ENCODE results near the gene P2RY2. TPM values are rescaled to one million over a fixed set of nuclear protein-coding genes. Genes with fewer than 3 reads are reported as not detected.

The P2RY2 gene
- total and polyA plus RNA-seq, 2 experiments from 2014 or later = 0.63 to 1.6 TPM

DNA sequence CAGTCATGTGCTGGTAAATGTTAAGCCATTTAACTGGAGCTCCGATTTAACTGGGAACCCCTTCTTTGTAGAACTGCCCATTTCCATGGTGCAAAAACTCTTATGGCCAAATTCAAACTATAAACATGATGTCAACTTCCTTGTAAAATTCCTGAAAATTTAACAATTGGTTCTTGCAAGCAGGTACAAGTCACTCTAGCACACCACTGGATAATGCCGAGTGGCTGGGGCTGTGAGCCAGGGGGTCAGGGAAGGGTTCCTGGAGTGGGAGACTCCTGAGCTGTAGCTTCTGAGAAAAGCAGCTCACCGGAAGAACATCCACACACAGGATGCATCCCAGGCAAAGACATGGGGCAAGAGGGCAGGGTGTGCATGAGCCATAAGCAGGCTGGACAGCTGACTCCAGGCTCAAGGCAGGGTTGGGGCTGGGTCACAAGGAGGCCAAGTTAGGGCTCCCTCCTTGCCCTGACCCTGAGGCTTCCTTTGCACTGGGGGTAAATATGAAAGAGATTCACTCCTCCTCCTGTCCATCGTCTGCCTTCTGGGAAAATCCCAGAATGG lies 18.2 kb downstream of the P2RY2 start:
- no peaks in the 10 kb centered on the region for H3K36me3 Mint-ChIP-seq (ENCODE audit: low read depth)
- Histone ChIP-seq H3K79me2 (replicated peaks; ENCODE audit: insufficient read depth) (no peaks in the 10 kb centered on the region), H2AFZ (no peak overlapping the region), H3K4me3 (no peak overlapping the region), H3K4me1 (ENCODE audit: insufficient read depth) (no peaks in the 10 kb centered on the region), H3K36me3 (ENCODE audit: insufficient read depth) (no peaks in the 10 kb centered on the region), H3K9me2 (ENCODE audit: insufficient read depth) (no peaks in the 10 kb centered on the region), H3F3A (replicated peaks; ENCODE audit: low read depth) (no peaks in the 10 kb centered on the region), H3K4me2 (no peak overlapping the region), H3K27ac (ENCODE audit: low read depth) (no peak overlapping the region), H3K27me3 (ENCODE audit: insufficient read depth) (no peaks in the 10 kb centered on the region), H4K20me1 (replicated peaks; ENCODE audit: insufficient read depth) (no peaks in the 10 kb centered on the region)
- H3K27me3 Mint-ChIP-seq (ENCODE audit: insufficient read depth, low read depth, poor library complexity) = peaks cover 14% of the 10 kb centered on the region
- TF ChIP-seq, protein P1, sequence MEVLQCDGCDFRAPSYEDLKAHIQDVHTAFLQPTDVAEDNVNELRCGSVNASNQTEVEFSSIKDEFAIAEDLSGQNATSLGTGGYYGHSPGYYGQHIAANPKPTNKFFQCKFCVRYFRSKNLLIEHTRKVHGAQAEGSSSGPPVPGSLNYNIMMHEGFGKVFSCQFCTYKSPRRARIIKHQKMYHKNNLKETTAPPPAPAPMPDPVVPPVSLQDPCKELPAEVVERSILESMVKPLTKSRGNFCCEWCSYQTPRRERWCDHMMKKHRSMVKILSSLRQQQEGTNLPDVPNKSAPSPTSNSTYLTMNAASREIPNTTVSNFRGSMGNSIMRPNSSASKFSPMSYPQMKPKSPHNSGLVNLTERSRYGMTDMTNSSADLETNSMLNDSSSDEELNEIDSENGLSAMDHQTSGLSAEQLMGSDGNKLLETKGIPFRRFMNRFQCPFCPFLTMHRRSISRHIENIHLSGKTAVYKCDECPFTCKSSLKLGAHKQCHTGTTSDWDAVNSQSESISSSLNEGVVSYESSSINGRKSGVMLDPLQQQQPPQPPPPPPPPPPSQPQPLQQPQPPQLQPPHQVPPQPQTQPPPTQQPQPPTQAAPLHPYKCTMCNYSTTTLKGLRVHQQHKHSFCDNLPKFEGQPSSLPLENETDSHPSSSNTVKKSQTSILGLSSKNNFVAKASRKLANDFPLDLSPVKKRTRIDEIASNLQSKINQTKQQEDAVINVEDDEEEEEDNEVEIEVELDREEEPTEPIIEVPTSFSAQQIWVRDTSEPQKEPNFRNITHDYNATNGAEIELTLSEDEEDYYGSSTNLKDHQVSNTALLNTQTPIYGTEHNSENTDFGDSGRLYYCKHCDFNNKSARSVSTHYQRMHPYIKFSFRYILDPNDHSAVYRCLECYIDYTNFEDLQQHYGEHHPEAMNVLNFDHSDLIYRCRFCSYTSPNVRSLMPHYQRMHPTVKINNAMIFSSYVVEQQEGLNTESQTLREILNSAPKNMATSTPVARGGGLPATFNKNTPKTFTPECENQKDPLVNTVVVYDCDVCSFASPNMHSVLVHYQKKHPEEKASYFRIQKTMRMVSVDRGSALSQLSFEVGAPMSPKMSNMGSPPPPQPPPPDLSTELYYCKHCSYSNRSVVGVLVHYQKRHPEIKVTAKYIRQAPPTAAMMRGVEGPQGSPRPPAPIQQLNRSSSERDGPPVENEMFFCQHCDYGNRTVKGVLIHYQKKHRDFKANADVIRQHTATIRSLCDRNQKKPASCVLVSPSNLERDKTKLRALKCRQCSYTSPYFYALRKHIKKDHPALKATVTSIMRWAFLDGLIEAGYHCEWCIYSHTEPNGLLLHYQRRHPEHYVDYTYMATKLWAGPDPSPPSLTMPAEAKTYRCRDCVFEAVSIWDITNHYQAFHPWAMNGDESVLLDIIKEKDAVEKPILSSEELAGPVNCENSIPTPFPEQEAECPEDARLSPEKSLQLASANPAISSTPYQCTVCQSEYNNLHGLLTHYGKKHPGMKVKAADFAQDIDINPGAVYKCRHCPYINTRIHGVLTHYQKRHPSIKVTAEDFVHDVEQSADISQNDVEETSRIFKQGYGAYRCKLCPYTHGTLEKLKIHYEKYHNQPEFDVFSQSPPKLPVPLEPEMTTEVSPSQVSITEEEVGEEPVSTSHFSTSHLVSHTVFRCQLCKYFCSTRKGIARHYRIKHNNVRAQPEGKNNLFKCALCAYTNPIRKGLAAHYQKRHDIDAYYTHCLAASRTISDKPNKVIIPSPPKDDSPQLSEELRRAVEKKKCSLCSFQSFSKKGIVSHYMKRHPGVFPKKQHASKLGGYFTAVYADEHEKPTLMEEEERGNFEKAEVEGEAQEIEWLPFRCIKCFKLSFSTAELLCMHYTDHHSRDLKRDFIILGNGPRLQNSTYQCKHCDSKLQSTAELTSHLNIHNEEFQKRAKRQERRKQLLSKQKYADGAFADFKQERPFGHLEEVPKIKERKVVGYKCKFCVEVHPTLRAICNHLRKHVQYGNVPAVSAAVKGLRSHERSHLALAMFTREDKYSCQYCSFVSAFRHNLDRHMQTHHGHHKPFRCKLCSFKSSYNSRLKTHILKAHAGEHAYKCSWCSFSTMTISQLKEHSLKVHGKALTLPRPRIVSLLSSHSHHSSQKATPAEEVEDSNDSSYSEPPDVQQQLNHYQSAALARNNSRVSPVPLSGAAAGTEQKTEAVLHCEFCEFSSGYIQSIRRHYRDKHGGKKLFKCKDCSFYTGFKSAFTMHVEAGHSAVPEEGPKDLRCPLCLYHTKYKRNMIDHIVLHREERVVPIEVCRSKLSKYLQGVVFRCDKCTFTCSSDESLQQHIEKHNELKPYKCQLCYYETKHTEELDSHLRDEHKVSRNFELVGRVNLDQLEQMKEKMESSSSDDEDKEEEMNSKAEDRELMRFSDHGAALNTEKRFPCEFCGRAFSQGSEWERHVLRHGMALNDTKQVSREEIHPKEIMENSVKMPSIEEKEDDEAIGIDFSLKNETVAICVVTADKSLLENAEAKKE (CRISPR knock-in tag; IDR thresholded peaks at IDR 0.05) = no peak
- TF ChIP-seq, protein P2, sequence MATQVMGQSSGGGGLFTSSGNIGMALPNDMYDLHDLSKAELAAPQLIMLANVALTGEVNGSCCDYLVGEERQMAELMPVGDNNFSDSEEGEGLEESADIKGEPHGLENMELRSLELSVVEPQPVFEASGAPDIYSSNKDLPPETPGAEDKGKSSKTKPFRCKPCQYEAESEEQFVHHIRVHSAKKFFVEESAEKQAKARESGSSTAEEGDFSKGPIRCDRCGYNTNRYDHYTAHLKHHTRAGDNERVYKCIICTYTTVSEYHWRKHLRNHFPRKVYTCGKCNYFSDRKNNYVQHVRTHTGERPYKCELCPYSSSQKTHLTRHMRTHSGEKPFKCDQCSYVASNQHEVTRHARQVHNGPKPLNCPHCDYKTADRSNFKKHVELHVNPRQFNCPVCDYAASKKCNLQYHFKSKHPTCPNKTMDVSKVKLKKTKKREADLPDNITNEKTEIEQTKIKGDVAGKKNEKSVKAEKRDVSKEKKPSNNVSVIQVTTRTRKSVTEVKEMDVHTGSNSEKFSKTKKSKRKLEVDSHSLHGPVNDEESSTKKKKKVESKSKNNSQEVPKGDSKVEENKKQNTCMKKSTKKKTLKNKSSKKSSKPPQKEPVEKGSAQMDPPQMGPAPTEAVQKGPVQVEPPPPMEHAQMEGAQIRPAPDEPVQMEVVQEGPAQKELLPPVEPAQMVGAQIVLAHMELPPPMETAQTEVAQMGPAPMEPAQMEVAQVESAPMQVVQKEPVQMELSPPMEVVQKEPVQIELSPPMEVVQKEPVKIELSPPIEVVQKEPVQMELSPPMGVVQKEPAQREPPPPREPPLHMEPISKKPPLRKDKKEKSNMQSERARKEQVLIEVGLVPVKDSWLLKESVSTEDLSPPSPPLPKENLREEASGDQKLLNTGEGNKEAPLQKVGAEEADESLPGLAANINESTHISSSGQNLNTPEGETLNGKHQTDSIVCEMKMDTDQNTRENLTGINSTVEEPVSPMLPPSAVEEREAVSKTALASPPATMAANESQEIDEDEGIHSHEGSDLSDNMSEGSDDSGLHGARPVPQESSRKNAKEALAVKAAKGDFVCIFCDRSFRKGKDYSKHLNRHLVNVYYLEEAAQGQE (IDR thresholded peaks at IDR 0.05; ENCODE audit: unreplicated experiment) = no peak
- no peak for TF ChIP-seq EZH2phosphoT487 (IDR thresholded peaks at IDR 0.05; ENCODE audit: unreplicated experiment)
- TF ChIP-seq POLR2AphosphoS5 (IDR thresholded peaks at IDR 0.05; ENCODE audit: low read depth) = no peak
- no peak for TF ChIP-seq ZNF114 (CRISPR knock-in tag; IDR thresholded peaks at IDR 0.05)
- TF ChIP-seq, protein P3, sequence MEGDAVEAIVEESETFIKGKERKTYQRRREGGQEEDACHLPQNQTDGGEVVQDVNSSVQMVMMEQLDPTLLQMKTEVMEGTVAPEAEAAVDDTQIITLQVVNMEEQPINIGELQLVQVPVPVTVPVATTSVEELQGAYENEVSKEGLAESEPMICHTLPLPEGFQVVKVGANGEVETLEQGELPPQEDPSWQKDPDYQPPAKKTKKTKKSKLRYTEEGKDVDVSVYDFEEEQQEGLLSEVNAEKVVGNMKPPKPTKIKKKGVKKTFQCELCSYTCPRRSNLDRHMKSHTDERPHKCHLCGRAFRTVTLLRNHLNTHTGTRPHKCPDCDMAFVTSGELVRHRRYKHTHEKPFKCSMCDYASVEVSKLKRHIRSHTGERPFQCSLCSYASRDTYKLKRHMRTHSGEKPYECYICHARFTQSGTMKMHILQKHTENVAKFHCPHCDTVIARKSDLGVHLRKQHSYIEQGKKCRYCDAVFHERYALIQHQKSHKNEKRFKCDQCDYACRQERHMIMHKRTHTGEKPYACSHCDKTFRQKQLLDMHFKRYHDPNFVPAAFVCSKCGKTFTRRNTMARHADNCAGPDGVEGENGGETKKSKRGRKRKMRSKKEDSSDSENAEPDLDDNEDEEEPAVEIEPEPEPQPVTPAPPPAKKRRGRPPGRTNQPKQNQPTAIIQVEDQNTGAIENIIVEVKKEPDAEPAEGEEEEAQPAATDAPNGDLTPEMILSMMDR (conservative IDR thresholded peaks at IDR 0.05; ENCODE audit: low read depth in 2 of 2) = no peak
- TF ChIP-seq NANOG (IDR thresholded peaks at IDR 0.05; ENCODE audit: borderline replicate concordance) = no peak
- TF ChIP-seq ETS1 (IDR thresholded peaks at IDR 0.05) = no peak
- TF ChIP-seq ZNF331 (CRISPR knock-in tag; IDR thresholded peaks at IDR 0.05; ENCODE audit: low read depth) = no peak
- TF ChIP-seq STAT1 (IDR thresholded peaks at IDR 0.05; ENCODE audit: unreplicated experiment) = no peak
- TF ChIP-seq CREB1 (CRISPR knock-in tag; IDR thresholded peaks at IDR 0.05; ENCODE audit: low read depth) = no peak
- no peak for TF ChIP-seq EZH2 (IDR thresholded peaks at IDR 0.05; ENCODE audit: low read depth, unreplicated experiment)
- no peak for TF ChIP-seq JUNB (IDR thresholded peaks at IDR 0.05; ENCODE audit: unreplicated experiment)
- ATAC-seq (no peak), DNase-seq (ENCODE audit: low spot score) (no peak)
- no peaks in the 10 kb centered on the region for H3K9me3 Mint-ChIP-seq
- no peak overlapping the region for H3K27ac Mint-ChIP-seq
- H3K4me1 Mint-ChIP-seq = peaks cover 4% of the 10 kb centered on the region; the same call in 1 of the 3 replicates
- H3K4me3 Mint-ChIP-seq = no peak overlapping the region

Measured in GM23338 (cell line).